ENCODE data around the gene GALNT9. TPM values are rescaled to one million over a fixed set of nuclear protein-coding genes. Genes with fewer than 3 reads are reported as not detected.

The GALNT9 gene
- total and polyA plus RNA-seq, 2 donors (not counting 1 experiment from before 2014, with no cell fraction given), result 0.10 to 2.8 TPM

Other genes with a start within 250 kb of the GALNT9 start
- gene DDX51, start 185.3 kb downstream of the GALNT9 start, total RNA-seq, result 7.2 and 7.4 TPM in 2 replicates
- 3.7 and 7.0 TPM in 2 replicates for gene DDX51, start 185.3 kb downstream of the GALNT9 start, polyA plus RNA-seq
- 5.6 and 6.8 TPM in 2 replicates for gene NOC4L, start 185.1 kb downstream of the GALNT9 start, total RNA-seq
- gene NOC4L, start 185.1 kb downstream of the GALNT9 start, polyA plus RNA-seq, result 3.0 and 5.8 TPM in 2 replicates
- gene FBRSL1, start 160.6 kb upstream of the GALNT9 start, total RNA-seq, result 1.8 and 2.1 TPM in 2 replicates
- gene FBRSL1, start 160.6 kb upstream of the GALNT9 start, polyA plus RNA-seq, result 1.4 and 2.3 TPM in 2 replicates